ENCODE measurements around the gene RAB11FIP4. TPM values are rescaled to one million over a fixed set of nuclear protein-coding genes. Genes with fewer than 3 reads are reported as not detected.
A peak's percentile ranks its signal among the peaks of the same experiment; 100 is the strongest.

The RAB11FIP4 gene
- total RNA-seq, 1 experiment from 2014 or later, result 15.1 TPM

- CTCF ChIA-PET, result interaction anchor here (0.6 to 3.0 kb wide), 7 partner anchors 16 to 319 kb away, joined by 3 to 12 read pairs (median 4); no protein-coding TSS in a partner anchor
- Histone ChIP-seq H3K4me2 (ENCODE audit: low read length) (no peak overlapping the region), H3K9ac (ENCODE audit: low read length) (no peak overlapping the region), H3K27me3 (ENCODE audit: insufficient read depth, low read length) (no peaks in the 10 kb centered on the region), H3K9me2 (ENCODE audit: insufficient read depth) (no peaks in the 10 kb centered on the region), H4K20me1 (ENCODE audit: insufficient read depth) (no peaks in the 10 kb centered on the region), H3K79me2 (ENCODE audit: insufficient read depth, low read length) (no peaks in the 10 kb centered on the region), H3K4me3 (replicated peaks in 1 of 2; ENCODE audit: low read depth in 1 of 2, low read length in 2 of 2) (no peak overlapping the region), H3K4me1 (ENCODE audit: control insufficient read depth in 1 of 2, insufficient read depth in 2 of 2, low read length in 2 of 2) (peaks cover 0 to 10% of the 10 kb centered on the region in 2 experiments; a peak in 2 of 4 replicates), H3K9me3 (ENCODE audit: control insufficient read depth in 1 of 2, insufficient read depth in 1 of 2, low read depth in 1 of 2, low read length in 2 of 2) (no peaks in the 10 kb centered on the region), H2AFZ (ENCODE audit: low read depth, low read length, poor library complexity, severe bottlenecking) (no peak overlapping the region), H3K36me3 (ENCODE audit: control insufficient read depth in 1 of 2, insufficient read depth in 2 of 2, low read length in 2 of 2) (no peaks in the 10 kb centered on the region; a peak in 1 of 4 replicates), H3K27ac (ENCODE audit: low read depth, low read length) (no peak overlapping the region)
- no TSS peak for BruUV-seq (replicated peaks)
- intact Hi-C loops (cut with micrococcal nuclease), result loop anchor here (2.0 kb wide), 1 partner anchor 77 kb away; no protein-coding TSS in a partner anchor
- TF ChIP-seq RAD21 (IDR thresholded peaks at IDR 0.05; ENCODE audit: low read depth) (no peak), CBX3 (IDR thresholded peaks at IDR 0.05; ENCODE audit: low read depth) (no peak)
- DNase-seq (ENCODE audit: low read depth, low spot score), result no peak
- ATAC-seq, result no peak
- RAD21 ChIA-PET (ENCODE audit: low non-redundant PET in 1 of 2, low total read pairs in 2 of 2, uncharacterized antibody in 2 of 2, unreplicated experiment in 2 of 2), result interaction anchor here (0.7 to 1.6 kb wide), 2 partner anchors 87 to 118 kb away, joined by 3 to 6 read pairs; no protein-coding TSS in a partner anchor
- POLR2A ChIA-PET, result no interaction called here
Observed at GRCh38 chr17:31523862-31524730, 132.6 kb downstream of the RAB11FIP4 start.

GRCh38 chr17:31524926-31525800, 133.7 kb downstream of the RAB11FIP4 start:
- no peaks in the 10 kb centered on the region for H3K9me2 ChIP-seq (ENCODE audit: insufficient read depth)
- no peak overlapping the region for H3K27ac ChIP-seq (ENCODE audit: low read depth, low read length)
- H3K4me2 ChIP-seq (ENCODE audit: low read length), result peak overlapping the region; percentile 23; the same call in 1 of the 2 replicates
- H3K79me2 ChIP-seq (ENCODE audit: insufficient read depth, low read length), result no peaks in the 10 kb centered on the region
- TF ChIP-seq CTCF (IDR thresholded peaks at IDR 0.05 in 2 of 3, conservative IDR thresholded peaks at IDR 0.05 in 1 of 3; ENCODE audit: borderline replicate concordance in 1 of 3, insufficient read depth in 1 of 3, low read depth in 2 of 3, low read length in 2 of 3) (peak; percentile 94 to 98 (median 96)), EZH2 (IDR thresholded peaks at IDR 0.05) (no peak), RAD21 (IDR thresholded peaks at IDR 0.05; ENCODE audit: low read depth) (peak; percentile 95)
- no peak overlapping the region for H2AFZ ChIP-seq (ENCODE audit: low read depth, low read length, poor library complexity, severe bottlenecking)
- H3K9ac ChIP-seq (ENCODE audit: low read length), result no peak overlapping the region
- H3K36me3 ChIP-seq (ENCODE audit: control insufficient read depth in 1 of 2, insufficient read depth in 2 of 2, low read length in 2 of 2), result no peaks in the 10 kb centered on the region; a peak in 1 of 4 replicates
- no TSS peak for BruUV-seq (replicated peaks)
- CTCF ChIA-PET, result interaction anchor here (0.6 to 3.0 kb wide), 6 partner anchors 77 to 317 kb away, joined by 3 to 12 read pairs (median 6); no protein-coding TSS in a partner anchor
- ATAC-seq, result peak; percentile 95
- intact Hi-C loops (cut with micrococcal nuclease), result loop anchor here (1.0 to 2.0 kb wide), 4 partner anchors 78 to 317 kb away; no protein-coding TSS in a partner anchor
- no peaks in the 10 kb centered on the region for H3K27me3 ChIP-seq (ENCODE audit: insufficient read depth, low read length)
- H3K4me3 ChIP-seq (replicated peaks in 1 of 2; ENCODE audit: low read depth in 1 of 2, low read length in 2 of 2), result no peak overlapping the region
- no peaks in the 10 kb centered on the region for H3K9me3 ChIP-seq (ENCODE audit: control insufficient read depth in 1 of 2, insufficient read depth in 1 of 2, low read depth in 1 of 2, low read length in 2 of 2)
- POLR2A ChIA-PET, result interaction anchor here (0.5 kb wide), 1 partner anchor 622 kb away, joined by 3 read pairs; no protein-coding TSS in a partner anchor
- peaks cover 0 to 10% of the 10 kb centered on the region in 2 experiments; a peak in 2 of 4 replicates for H3K4me1 ChIP-seq (ENCODE audit: control insufficient read depth in 1 of 2, insufficient read depth in 2 of 2, low read length in 2 of 2)
- peak; percentile 49 for DNase-seq (ENCODE audit: low read depth, low spot score)
- RAD21 ChIA-PET (ENCODE audit: low non-redundant PET in 1 of 2, low total read pairs in 2 of 2, uncharacterized antibody in 2 of 2, unreplicated experiment in 2 of 2), result interaction anchor here (0.7 to 1.6 kb wide), 2 partner anchors 88 to 120 kb away, joined by 3 to 6 read pairs; no protein-coding TSS in a partner anchor
- H4K20me1 ChIP-seq (ENCODE audit: insufficient read depth), result no peaks in the 10 kb centered on the region

Measured in HCT116 (cell line).